K562 (cell line): ENCODE data around the gene CXorf65. TPM values are rescaled to one million over a fixed set of nuclear protein-coding genes. Genes with fewer than 3 reads are reported as not detected.

Source experiments
- ATAC-seq: fragments of 200-7000 bp; cut with Tn5 transposase; 3 replicates; pipeline ENCODE4 v1.9.1; 2020; ENCODE audit warnings: moderate library complexity
- BruUV-seq: library from RNA; stranded (reverse); fragments of 400-500 nt; replicated peaks from 2 replicates; lab custom pipeline; 2021; lab: Mats Ljungman, UMichigan
- CTCF ChIA-PET: fragments of 300-600 bp; formaldehyde crosslinking; extraction: SDS; loops from one replicate; lab custom pipeline; 2021; ENCODE audit warnings: low intra/inter-chr PET ratio; lab: Yijun Ruan, JAX
- POLR2A ChIA-PET: fragments of 300-600, 350-650 bp; sonication (Branson Sonifier 250); formaldehyde crosslinking; extraction: SDS; loops from one replicate; lab custom pipeline; 2021; ENCODE audit warnings: antibody characterized with exemption, inconsistent platforms; lab: Yijun Ruan, JAX
- DNase-seq, 4 experiments: peaks; one replicate each; pipeline versions ENCODE4 v3.0.0 to v3.0.0-alpha.2; 2011 to 2018; ENCODE audit warnings: low spot score in 3 of 4, mixed read lengths in 3 of 4; ENCODE audit errors: extremely low read depth in 1 of 4
- FAIRE-seq: peaks from 2 replicates; lab custom pipeline; 2011; peaks lifted over from hg19 to GRCh38; lab: Jason Lieb, UNC
- H2AFZ ChIP-seq: 2 replicates; pipeline ENCODE4 v1.6.0; 2011; ENCODE audit warnings: low read depth, low read length, control low read depth, inconsistent platforms
- H3K27ac ChIP-seq: fragments of 200-600 bp; 3 replicates; pipeline ENCODE4 v1.8.0; 2011; ENCODE audit warnings: low read depth, mild to moderate bottlenecking, control low read depth, inconsistent platforms, low read length, moderate library complexity, mixed read lengths; ENCODE audit errors: extremely low read depth
- H3K27me3 ChIP-seq, 2 experiments: fragments of 300-600 bp in 1 of 2; 2 replicates in 1 of 2; 3 replicates in 1 of 2; pipeline versions ENCODE4 v1.6.0 to v1.8.0; 2011; ENCODE audit warnings: inconsistent platforms in 2 of 2, low read length in 2 of 2, mild to moderate bottlenecking in 1 of 2, mixed read lengths in 1 of 2, moderate library complexity in 1 of 2; ENCODE audit not compliant: control insufficient read depth in 2 of 2, insufficient read depth in 2 of 2
- H3K36me3 ChIP-seq: fragments of 300-600 bp; 3 replicates; pipeline ENCODE4 v1.8.0; 2011; ENCODE audit warnings: mild to moderate bottlenecking, low read length, inconsistent platforms; ENCODE audit not compliant: control insufficient read depth, insufficient read depth
- H3K4me1 ChIP-seq, 2 experiments: fragments of 200-600 bp in 1 of 2; replicated peaks in 1 of 2; 2 replicates in 1 of 2; 3 replicates in 1 of 2; pipeline versions ENCODE4 v1.5.1 to v1.8.0; 2011; ENCODE audit warnings: inconsistent platforms in 2 of 2, low read length in 2 of 2, mild to moderate bottlenecking in 1 of 2, mixed read lengths in 1 of 2, moderate library complexity in 1 of 2; ENCODE audit not compliant: control insufficient read depth in 2 of 2, insufficient read depth in 2 of 2
- H3K4me2 ChIP-seq: 2 replicates; pipeline ENCODE4 v1.6.1; 2011; ENCODE audit warnings: low read length, control low read depth, inconsistent platforms, mixed read lengths; ENCODE audit not compliant: insufficient read depth
- H3K4me3 ChIP-seq: fragments of 200-600 bp; sonication (generic), shearing (Covaris generic); 2 replicates; pipeline ENCODE4 v1.5.1; 2016; ENCODE audit warnings: control low read depth, inconsistent platforms
- H3K79me2 ChIP-seq: fragments of 200-600 bp; 3 replicates; pipeline ENCODE4 v1.8.0; 2011; ENCODE audit warnings: low read length, inconsistent platforms; ENCODE audit not compliant: control insufficient read depth, insufficient read depth
- H3K9ac ChIP-seq, 2 experiments: 2 replicates each; pipeline versions ENCODE4 v1.6.0 to v1.6.1; 2011; ENCODE audit warnings: low read depth in 2 of 2, low read length in 2 of 2, control low read depth in 1 of 2, inconsistent platforms in 1 of 2, mild to moderate bottlenecking in 1 of 2, mixed read lengths in 1 of 2; ENCODE audit not compliant: insufficient read depth in 1 of 2
- H3K9me1 ChIP-seq: one replicate; pipeline ENCODE4 v1.6.0; 2011; ENCODE audit warnings: inconsistent platforms, mild to moderate bottlenecking, low read length, moderate library complexity; ENCODE audit not compliant: control insufficient read depth, insufficient read depth
- H3K9me3 ChIP-seq: replicated peaks from 2 replicates; pipeline ENCODE4 v1.5.1; 2011; ENCODE audit warnings: low read depth, low read length, inconsistent platforms; ENCODE audit not compliant: control insufficient read depth, insufficient read depth
- H4K20me1 ChIP-seq: replicated peaks from 2 replicates; pipeline ENCODE4 v1.6.1; 2011; ENCODE audit warnings: low read length, inconsistent platforms, mixed read lengths; ENCODE audit not compliant: control insufficient read depth, insufficient read depth
- ASH1L ChIP-seq: fragments of 450-650 bp; IDR thresholded peaks from 2 replicates; pipeline ENCODE4 v1.6.1; 2018; ENCODE audit warnings: borderline replicate concordance, mild to moderate bottlenecking, low read depth; ENCODE audit not compliant: partially characterized antibody
- BRCA1 ChIP-seq, 2 experiments: fragments of 450-650 bp in 1 of 2; sonication (generic) in 1 of 2; formaldehyde crosslinking in 1 of 2; IDR thresholded peaks; 2 replicates each; pipeline versions ENCODE4 v1.5.0 to v1.6.1; 2017 to 2020; ENCODE audit warnings: mild to moderate bottlenecking in 1 of 2, missing genetic modification reagents in 1 of 2
- CC2D1A ChIP-seq: fragments of 450-650 bp; IDR thresholded peaks from 2 replicates; pipeline ENCODE4 v1.6.1; 2017; ENCODE audit warnings: mild to moderate bottlenecking
- FOXJ2 ChIP-seq: fragments of 200-800 bp; sonication (Bioruptor generic); IDR thresholded peaks from 2 replicates; pipeline ENCODE4 v1.6.1; 2016; ENCODE audit warnings: missing genetic modification characterization, missing compliant biosample characterization
- RAD21 ChIP-seq, 2 experiments: fragments of 250-450 bp in 1 of 2; fragments of 450-650 bp in 1 of 2; sonication (Bioruptor Pico) in 1 of 2; formaldehyde crosslinking in 1 of 2; IDR thresholded peaks in 1 of 2; conservative IDR thresholded peaks in 1 of 2; 2 replicates each; pipeline versions ENCODE4 v1.4.0 to v1.8.0; 2020 to 2022; ENCODE audit warnings: mild to moderate bottlenecking in 2 of 2, moderate library complexity in 1 of 2
- SRF ChIP-seq, 2 experiments: fragments of 250-450, 450-650 bp in 1 of 2; sonication (Bioruptor Pico) in 1 of 2; sonication (generic) in 1 of 2; formaldehyde crosslinking; IDR thresholded peaks; 2 replicates each; pipeline versions ENCODE4 v1.5.0 to v1.5.1; 2020 to 2022; ENCODE audit warnings: mild to moderate bottlenecking in 1 of 2, missing genetic modification reagents in 1 of 2
- STAG1 ChIP-seq: sonication (generic); formaldehyde crosslinking; IDR thresholded peaks from 2 replicates; pipeline ENCODE4 v1.5.0; 2020; ENCODE audit warnings: missing genetic modification reagents, borderline replicate concordance
- ZFP30 ChIP-seq: fragments of 250-450 bp; sonication (Bioruptor Pico); IDR thresholded peaks from 2 replicates; pipeline ENCODE4 v1.8.0; 2022; ENCODE audit warnings: moderate library complexity, mild to moderate bottlenecking, inconsistent platforms, borderline replicate concordance
- WGBS: fragments of 100-300 bp; shearing (Covaris generic); methylation state at CpG from one replicate; pipeline ENCODE4 v1.1.6; 2016; ENCODE audit warnings: low coverage, mixed read lengths; ENCODE audit not compliant: insufficient coverage; ENCODE audit errors: missing lambda C conversion rate; 5-methylcytosine and 5-hydroxymethylcytosine counted together
- in situ Hi-C: fragments of 300-500 bp; cut with MboI; formaldehyde crosslinking; loops from 4 replicates; pipeline ENCODE4 v1.15.0; 2018; ENCODE audit warnings: inconsistent platforms, mixed read lengths
- intact Hi-C: fragments of 100-400 bp; cut with micrococcal nuclease; formaldehyde crosslinking; loops from 2 replicates; pipeline ENCODE4 v1.14.2; 2022
- polyA plus RNA-seq, 8 experiments: library from polyadenylated mRNA; depleted of rRNA in 4 of 8; stranded (reverse) in 5 of 8; unstranded in 3 of 8; fragments of >200 nt; fragmentation: Nextera tagmentation in 2 of 8; fragmentation: Illumina TruSeq in 1 of 8; extraction: Ambion mirVana in 2 of 8; extraction: Trizol in 1 of 8; gene quantifications; 2 replicates each; pipeline versions ENCODE4 v1.2.1 to v1.2.3, GENCODE V29; 2011 to 2014; ENCODE audit warnings: inconsistent platforms in 1 of 8, missing spikeins in 1 of 8
- total RNA-seq, 7 experiments: library from RNA; depleted of rRNA in 6 of 7; stranded (reverse); fragments of >200 nt in 6 of 7; fragmentation: Illumina TruSeq in 2 of 7; extraction: Trizol in 2 of 7; gene quantifications; 2 replicates each; pipeline versions ENCODE4 v1.2.1 to v1.2.3, GENCODE V29; 2011 to 2021; ENCODE audit warnings: low replicate concordance in 1 of 7
- TF ChIP-seq, protein P1 (sequence below), 2 experiments: fragments of 450-650 bp in 1 of 2; sonication (generic) in 1 of 2; formaldehyde crosslinking in 1 of 2; IDR thresholded peaks in 1 of 2; conservative IDR thresholded peaks in 1 of 2; 2 replicates each; pipeline versions ENCODE4 v1.6.1 to v1.8.1; 2016 to 2023; ENCODE audit warnings: mild to moderate bottlenecking in 2 of 2, moderate library complexity in 2 of 2, inconsistent platforms in 1 of 2, missing genetic modification reagents in 1 of 2
- TF ChIP-seq, protein P2 (sequence below), 3 experiments: fragments of 200-800 bp in 1 of 3; sonication (Bioruptor generic) in 1 of 3; sonication (generic) in 1 of 3; formaldehyde crosslinking in 1 of 3; IDR thresholded peaks; 2 replicates each; pipeline versions ENCODE4 v1.6.1 to v1.8.0; 2016 to 2022; ENCODE audit warnings: mild to moderate bottlenecking in 2 of 3, missing compliant biosample characterization in 2 of 3, missing genetic modification characterization in 2 of 3, missing genetic modification reagents in 1 of 3
- TF ChIP-seq, protein P3 (sequence below): fragments of 450-650 bp; IDR thresholded peaks from 2 replicates; pipeline ENCODE4 v1.6.1; 2017; ENCODE audit warnings: antibody characterized with exemption, mild to moderate bottlenecking

Gene CXorf65
- total and polyA plus RNA-seq, 9 of the 15 experiments (the other 6 are each of a cell fraction or from before 2014, with no cell fraction given) = 1.4 to 8.4 (median 2.9) TPM

DNA sequence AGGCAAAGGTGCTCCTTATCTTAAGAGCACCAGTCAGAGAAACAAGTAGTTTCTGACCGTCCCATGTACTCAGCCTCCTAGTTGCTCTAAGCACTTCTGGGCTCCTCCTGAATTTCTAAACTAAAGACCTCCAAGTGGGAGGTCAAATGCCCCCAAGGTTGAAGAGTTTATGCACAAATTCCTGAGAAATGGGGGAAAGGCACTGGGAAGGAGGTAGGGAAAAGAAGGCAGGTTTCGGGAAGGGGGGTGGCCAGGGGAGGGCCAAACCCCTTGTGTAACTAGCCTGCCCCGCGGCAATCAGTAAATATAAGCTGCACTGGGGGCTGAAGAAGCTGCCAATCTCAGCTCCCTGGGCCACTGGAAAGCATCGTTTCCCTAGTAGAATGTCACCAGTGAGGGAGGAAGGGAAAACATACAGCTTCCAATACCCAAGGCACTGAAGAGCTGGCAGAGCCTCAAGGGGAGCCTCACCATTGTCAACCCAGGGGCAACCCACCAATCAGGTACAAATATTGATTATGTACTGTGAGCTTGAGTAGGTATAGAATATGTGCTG, 7.5 kb downstream of the CXorf65 start (continued):
- TF ChIP-seq BRCA1 (IDR thresholded peaks at IDR 0.05) (no peak), BRCA1 (CRISPR knock-in tag; IDR thresholded peaks at IDR 0.05) (no peak), FOXJ2 (tag) (no peak), ASH1L (no peak), STAG1 (CRISPR knock-in tag) (no peak)
- TF ChIP-seq, protein P1, sequence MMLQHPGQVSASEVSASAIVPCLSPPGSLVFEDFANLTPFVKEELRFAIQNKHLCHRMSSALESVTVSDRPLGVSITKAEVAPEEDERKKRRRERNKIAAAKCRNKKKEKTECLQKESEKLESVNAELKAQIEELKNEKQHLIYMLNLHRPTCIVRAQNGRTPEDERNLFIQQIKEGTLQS (IDR thresholded peaks at IDR 0.05) = no peak
- TF ChIP-seq, protein P1 (CRISPR knock-in tag; conservative IDR thresholded peaks at IDR 0.05) = no peak

DNA sequence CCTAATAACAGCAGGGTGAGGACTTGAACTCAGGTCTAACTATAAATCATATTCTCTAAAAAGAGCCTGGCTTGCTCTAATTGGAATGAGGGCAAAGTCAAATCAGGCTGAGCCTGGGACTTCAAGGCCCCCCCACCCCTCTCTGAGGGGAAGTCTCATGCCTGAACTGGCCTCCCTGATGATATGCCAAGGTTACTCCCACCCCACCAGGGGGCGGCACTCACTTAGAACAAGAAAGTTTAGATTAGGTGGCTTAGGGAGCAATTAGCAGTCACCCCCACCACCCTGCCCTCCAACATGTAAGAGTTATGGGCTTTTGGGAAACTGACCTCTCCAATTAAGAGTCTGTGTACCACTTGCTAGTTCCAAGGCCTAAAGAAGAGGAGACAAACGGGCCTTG, 8.2 kb downstream of the CXorf65 start:
- WGBS = 0% methylated on average over 2 of the region's 2 CpGs
- POLR2A ChIA-PET = no interaction called here
- TF ChIP-seq CC2D1A = peak; percentile 43; the same call in 1 of the 2 replicates
- 0 out of 4 replicates have a peak, but pooled peaks of 1 of the 2 experiments have one; percentile 28 for TF ChIP-seq SRF (CRISPR knock-in tag; IDR thresholded peaks at IDR 0.05)
- peak; percentile 79 to 89 for TF ChIP-seq RAD21 (CRISPR knock-in tag; conservative IDR thresholded peaks at IDR 0.05 in 1 of 2, IDR thresholded peaks at IDR 0.05 in 1 of 2)
- TF ChIP-seq, protein P2, sequence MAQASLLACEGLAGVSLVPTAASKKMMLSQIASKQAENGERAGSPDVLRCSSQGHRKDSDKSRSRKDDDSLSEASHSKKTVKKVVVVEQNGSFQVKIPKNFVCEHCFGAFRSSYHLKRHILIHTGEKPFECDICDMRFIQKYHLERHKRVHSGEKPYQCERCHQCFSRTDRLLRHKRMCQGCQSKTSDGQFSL (CRISPR knock-in tag; IDR thresholded peaks at IDR 0.05) = peak; percentile 84
- TF ChIP-seq, protein P2 (tag; IDR thresholded peaks at IDR 0.05) = peak in 1 of 2 experiments; percentile 80; a peak in 2 of 4 replicates
- TF ChIP-seq, protein P3, sequence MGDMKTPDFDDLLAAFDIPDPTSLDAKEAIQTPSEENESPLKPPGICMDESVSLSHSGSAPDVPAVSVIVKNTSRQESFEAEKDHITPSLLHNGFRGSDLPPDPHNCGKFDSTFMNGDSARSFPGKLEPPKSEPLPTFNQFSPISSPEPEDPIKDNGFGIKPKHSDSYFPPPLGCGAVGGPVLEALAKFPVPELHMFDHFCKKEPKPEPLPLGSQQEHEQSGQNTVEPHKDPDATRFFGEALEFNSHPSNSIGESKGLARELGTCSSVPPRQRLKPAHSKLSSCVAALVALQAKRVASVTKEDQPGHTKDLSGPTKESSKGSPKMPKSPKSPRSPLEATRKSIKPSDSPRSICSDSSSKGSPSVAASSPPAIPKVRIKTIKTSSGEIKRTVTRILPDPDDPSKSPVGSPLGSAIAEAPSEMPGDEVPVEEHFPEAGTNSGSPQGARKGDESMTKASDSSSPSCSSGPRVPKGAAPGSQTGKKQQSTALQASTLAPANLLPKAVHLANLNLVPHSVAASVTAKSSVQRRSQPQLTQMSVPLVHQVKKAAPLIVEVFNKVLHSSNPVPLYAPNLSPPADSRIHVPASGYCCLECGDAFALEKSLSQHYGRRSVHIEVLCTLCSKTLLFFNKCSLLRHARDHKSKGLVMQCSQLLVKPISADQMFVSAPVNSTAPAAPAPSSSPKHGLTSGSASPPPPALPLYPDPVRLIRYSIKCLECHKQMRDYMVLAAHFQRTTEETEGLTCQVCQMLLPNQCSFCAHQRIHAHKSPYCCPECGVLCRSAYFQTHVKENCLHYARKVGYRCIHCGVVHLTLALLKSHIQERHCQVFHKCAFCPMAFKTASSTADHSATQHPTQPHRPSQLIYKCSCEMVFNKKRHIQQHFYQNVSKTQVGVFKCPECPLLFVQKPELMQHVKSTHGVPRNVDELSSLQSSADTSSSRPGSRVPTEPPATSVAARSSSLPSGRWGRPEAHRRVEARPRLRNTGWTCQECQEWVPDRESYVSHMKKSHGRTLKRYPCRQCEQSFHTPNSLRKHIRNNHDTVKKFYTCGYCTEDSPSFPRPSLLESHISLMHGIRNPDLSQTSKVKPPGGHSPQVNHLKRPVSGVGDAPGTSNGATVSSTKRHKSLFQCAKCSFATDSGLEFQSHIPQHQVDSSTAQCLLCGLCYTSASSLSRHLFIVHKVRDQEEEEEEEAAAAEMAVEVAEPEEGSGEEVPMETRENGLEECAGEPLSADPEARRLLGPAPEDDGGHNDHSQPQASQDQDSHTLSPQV = peak; percentile 28; the same call in 1 of the 2 replicates
- TF ChIP-seq ZFP30 (CRISPR knock-in tag) = no peak

More for the DNA sequence above, 8.2 kb downstream of the CXorf65 start:
- Histone ChIP-seq H2AFZ (no peak overlapping the region), H3K4me3 (no peak overlapping the region), H3K79me2 (peaks cover 11% of the 10 kb centered on the region), H3K9ac (peak overlapping the region in 1 of 2 experiments; percentile 8; a peak in 2 of 4 replicates), H3K27ac (no peak overlapping the region; the same call in 2 of the 3 replicates), H3K4me1 (peaks cover 41 to 42% of the 10 kb centered on the region in 2 experiments), H4K20me1 (no peaks in the 10 kb centered on the region), H3K36me3 (peaks cover 3% of the 10 kb centered on the region; the same call in 1 of the 3 replicates), H3K9me3 (no peaks in the 10 kb centered on the region), H3K9me1 (no peaks in the 10 kb centered on the region), H3K27me3 (no peaks in the 10 kb centered on the region), H3K4me2 (0 out of 2 replicates have a peak overlapping the region, but pooled peaks have one; percentile 1)
- in situ Hi-C loops = loop anchor here (5.0 kb wide), 1 partner anchor 79 kb away; no protein-coding TSS in a partner anchor
- no TSS peak for BruUV-seq
- intact Hi-C loops = loop anchor here (1.0 kb wide), 3 partner anchors 31 to 98 kb away; no protein-coding TSS in a partner anchor
- DNase-seq (peak; percentile 61 to 86 (median 72)), FAIRE-seq (peak; percentile 80), ATAC-seq (peak; percentile 54)
- CTCF ChIA-PET = interaction anchor here (0.6 to 1.1 kb wide), 2 partner anchors 30 to 296 kb away, joined by 3 read pairs; no protein-coding TSS in a partner anchor
